22Rv1 (cell line): ENCODE results near the gene GPR141.

Source experiments
- CTCF ChIP-seq: fragments of 450-650 bp; IDR thresholded peaks from 2 replicates; pipeline ENCODE4 v1.5.1; 2017; ENCODE audit warnings: mild to moderate bottlenecking
- ZFX ChIP-seq: fragments of 450-650 bp; IDR thresholded peaks from 2 replicates; pipeline ENCODE4 v1.6.1; 2017; ENCODE audit warnings: antibody characterized with exemption, borderline replicate concordance

- TF ChIP-seq CTCF (no peak), ZFX (no peak)
Observed at GRCh38 chr7:37657816-37658215, 25.8 kb upstream of the GPR141 start.
